H9 (cell line): ENCODE measurements around the gene IL20. TPM values are rescaled to one million over a fixed set of nuclear protein-coding genes. Genes with fewer than 3 reads are reported as not detected.

Source experiments
- DNase-seq: peaks from one replicate; pipeline ENCODE4 v3.0.0-alpha.2; 2017
- H2AFZ ChIP-seq: one replicate; pipeline ENCODE4 v1.6.1; 2013; ENCODE audit warnings: mild to moderate bottlenecking, low read length, control low read depth, moderate library complexity
- H2AK5ac ChIP-seq: 2 replicates; pipeline ENCODE4 v1.6.1; 2013; ENCODE audit warnings: low read length, control low read depth, mixed read lengths; ENCODE audit not compliant: insufficient read length
- H2BK120ac ChIP-seq: one replicate; pipeline ENCODE4 v1.6.1; 2013; ENCODE audit warnings: low read depth, mild to moderate bottlenecking, low read length, control low read depth, inconsistent platforms; ENCODE audit not compliant: poor library complexity, severe bottlenecking
- H2BK12ac ChIP-seq: 2 replicates; pipeline ENCODE4 v1.6.1; 2013; ENCODE audit warnings: low read length, control low read depth, mixed read lengths, low read depth; ENCODE audit not compliant: insufficient read length
- H2BK15ac ChIP-seq: 2 replicates; pipeline ENCODE4 v1.6.1; 2013; ENCODE audit warnings: low read depth, low read length, control low read depth
- H2BK20ac ChIP-seq: one replicate; pipeline ENCODE4 v1.6.1; 2013; ENCODE audit warnings: low read depth, mild to moderate bottlenecking, low read length, control low read depth, inconsistent platforms; ENCODE audit not compliant: poor library complexity, severe bottlenecking
- H2BK5ac ChIP-seq: 2 replicates; pipeline ENCODE4 v1.6.1; 2013; ENCODE audit warnings: low read length, control low read depth, mixed read lengths; ENCODE audit not compliant: insufficient read length
- H3K14ac ChIP-seq: 2 replicates; pipeline ENCODE4 v1.6.1; 2013; ENCODE audit warnings: low read length, control low read depth; ENCODE audit not compliant: insufficient read depth
- H3K18ac ChIP-seq: 2 replicates; pipeline ENCODE4 v1.6.1; 2013; ENCODE audit warnings: low read depth, mild to moderate bottlenecking, mixed read lengths, low read length, control low read depth; ENCODE audit not compliant: insufficient read length
- H3K23ac ChIP-seq: 2 replicates; pipeline ENCODE4 v1.6.1; 2013; ENCODE audit warnings: low read length, control low read depth, mixed read lengths, low read depth; ENCODE audit not compliant: insufficient read length
- H3K23me2 ChIP-seq: 2 replicates; pipeline ENCODE4 v1.6.1; 2013; ENCODE audit warnings: low read depth, mild to moderate bottlenecking, mixed read lengths, low read length, control low read depth; ENCODE audit not compliant: insufficient read length, poor library complexity, severe bottlenecking
- H3K27ac ChIP-seq: 2 replicates; pipeline ENCODE4 v1.5.1; 2013; ENCODE audit warnings: low read length, control low read depth, mixed read lengths, low read depth; ENCODE audit not compliant: insufficient read length
- H3K27me3 ChIP-seq: 2 replicates; pipeline ENCODE4 v1.6.1; 2013; ENCODE audit warnings: low read length, control low read depth, inconsistent platforms; ENCODE audit not compliant: insufficient read depth
- H3K4ac ChIP-seq: 2 replicates; pipeline ENCODE4 v1.6.1; 2013; ENCODE audit warnings: low read depth, mild to moderate bottlenecking, control low read depth, inconsistent platforms, low read length, moderate library complexity
- H3K4me1 ChIP-seq: 2 replicates; pipeline ENCODE4 v1.6.1; 2013; ENCODE audit warnings: low read length, control low read depth, inconsistent platforms; ENCODE audit not compliant: insufficient read depth
- H3K4me2 ChIP-seq: 2 replicates; pipeline ENCODE4 v1.6.1; 2013; ENCODE audit warnings: low read length, control low read depth, mixed read lengths; ENCODE audit not compliant: insufficient read length, insufficient read depth
- H3K56ac ChIP-seq: 2 replicates; pipeline ENCODE4 v1.6.1; 2013; ENCODE audit warnings: low read depth, mild to moderate bottlenecking, mixed read lengths, low read length, control low read depth; ENCODE audit not compliant: insufficient read length
- H3K79me1 ChIP-seq: 2 replicates; pipeline ENCODE4 v1.6.1; 2013; ENCODE audit warnings: low read depth, mild to moderate bottlenecking, moderate library complexity, low read length, control low read depth, inconsistent platforms; ENCODE audit not compliant: insufficient read depth, poor library complexity, severe bottlenecking
- H3K79me2 ChIP-seq: 2 replicates; pipeline ENCODE4 v1.6.1; 2013; ENCODE audit warnings: low read length, control low read depth, inconsistent platforms; ENCODE audit not compliant: insufficient read depth
- H3K9ac ChIP-seq: 2 replicates; pipeline ENCODE4 v1.6.1; 2013; ENCODE audit warnings: low read length, control low read depth, mixed read lengths; ENCODE audit not compliant: insufficient read length; ENCODE audit errors: extremely low read depth
- H3K9me3 ChIP-seq: one replicate; pipeline ENCODE4 v1.6.1; 2013; ENCODE audit warnings: low read depth, low read length, inconsistent platforms; ENCODE audit not compliant: control insufficient read depth
- H3T11ph ChIP-seq: one replicate; pipeline ENCODE4 v1.6.1; 2013; ENCODE audit warnings: mild to moderate bottlenecking, low read length, control low read depth, inconsistent platforms
- H4K20me1 ChIP-seq: one replicate; pipeline ENCODE4 v1.6.1; 2013; ENCODE audit not compliant: control insufficient read depth, insufficient read length, insufficient read depth
- H4K5ac ChIP-seq: 2 replicates; pipeline ENCODE4 v1.6.1; 2013; ENCODE audit warnings: low read depth, mild to moderate bottlenecking, mixed read lengths, low read length, control low read depth; ENCODE audit not compliant: insufficient read length
- H4K8ac ChIP-seq: replicated peaks from 2 replicates; pipeline ENCODE4 v1.6.1; 2013; ENCODE audit warnings: low read length, control low read depth, mixed read lengths, low read depth; ENCODE audit not compliant: insufficient read length
- H4K91ac ChIP-seq: 2 replicates; pipeline ENCODE4 v1.6.1; 2013; ENCODE audit warnings: low read depth, mild to moderate bottlenecking, moderate library complexity, mixed read lengths, low read length, control low read depth; ENCODE audit not compliant: insufficient read length
- H3K27ac Mint-ChIP-seq, 3 experiments: 2 replicates in 2 of 3; 3 replicates in 1 of 3; pipeline ENCODE4 v1.8.0; 2020 to 2021; ENCODE audit warnings: mixed read lengths in 3 of 3, mild to moderate bottlenecking in 1 of 3, moderate library complexity in 1 of 3
- H3K27me3 Mint-ChIP-seq: 2 replicates; pipeline ENCODE4 v1.8.0; 2021; ENCODE audit warnings: low read depth, mild to moderate bottlenecking, moderate library complexity, mixed read lengths
- H3K36me3 Mint-ChIP-seq, 3 experiments: 2 replicates in 2 of 3; 3 replicates in 1 of 3; pipeline ENCODE4 v1.8.0; 2020 to 2021; ENCODE audit warnings: low read depth in 3 of 3, mixed read lengths in 3 of 3; ENCODE audit not compliant: insufficient read depth in 1 of 3
- H3K4me1 Mint-ChIP-seq, 2 experiments: 2 replicates each; pipeline ENCODE4 v1.8.0; 2020; ENCODE audit warnings: mixed read lengths in 2 of 2
- H3K4me3 Mint-ChIP-seq, 2 experiments: 2 replicates in 1 of 2; 3 replicates in 1 of 2; pipeline ENCODE4 v1.8.0; 2020 to 2021; ENCODE audit warnings: mild to moderate bottlenecking in 2 of 2, mixed read lengths in 2 of 2, moderate library complexity in 1 of 2
- H3K9me3 Mint-ChIP-seq, 2 experiments: 2 replicates in 1 of 2; 3 replicates in 1 of 2; pipeline ENCODE4 v1.8.0; 2020; ENCODE audit warnings: mild to moderate bottlenecking in 2 of 2, mixed read lengths in 2 of 2, moderate library complexity in 1 of 2
- WGBS: extraction: QIAGEN DNeasy Blood & Tissue Kit; methylation state at CpG from one replicate; pipeline ENCODE4 v1.1.7; 2013; ENCODE audit warnings: missing lambda C conversion rate, low lambda C conversion rate, mixed read lengths; ENCODE audit not compliant: insufficient read length; ENCODE audit errors: extremely low coverage; 5-methylcytosine and 5-hydroxymethylcytosine counted together
- total RNA-seq: library from RNA; stranded (reverse); gene quantifications from 2 replicates; pipeline ENCODE4 v1.2.1, GENCODE V29; 2021
- TF ChIP-seq, protein P1 (sequence below): fragments of 200-600 bp; sonication (generic); conservative IDR thresholded peaks from 3 replicates; pipeline ENCODE4 v1.8.0; 2021; ENCODE audit warnings: antibody characterized with exemption, mild to moderate bottlenecking

The IL20 gene
- total RNA-seq, 1 experiment from 2014 or later: not detected

DNA sequence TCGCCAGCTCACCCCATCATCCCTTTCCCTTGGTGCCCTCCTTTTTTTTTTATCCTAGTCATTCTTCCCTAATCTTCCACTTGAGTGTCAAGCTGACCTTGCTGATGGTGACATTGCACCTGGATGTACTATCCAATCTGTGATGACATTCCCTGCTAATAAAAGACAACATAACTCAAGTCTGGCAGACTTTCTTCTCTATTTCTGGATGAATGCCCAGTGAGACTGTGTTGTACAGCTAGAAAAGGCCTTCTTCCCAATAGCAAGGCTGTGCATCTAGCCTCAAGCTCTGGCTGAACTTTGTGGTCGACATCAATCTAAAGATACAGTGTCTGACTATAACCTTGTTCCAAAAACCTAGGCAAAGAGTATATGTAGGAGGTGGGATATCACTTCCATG, 38.3 kb downstream of the IL20 start:
- H3K56ac ChIP-seq: no peak overlapping the region
- no peak overlapping the region for H2BK20ac ChIP-seq
- no peak overlapping the region for H3K4me2 ChIP-seq
- no peak overlapping the region for H3K27ac Mint-ChIP-seq
- H2BK5ac ChIP-seq: no peak overlapping the region
- no peaks in the 10 kb centered on the region for H4K20me1 ChIP-seq
- H3K4me3 Mint-ChIP-seq: no peak overlapping the region
- TF ChIP-seq, protein P1, sequence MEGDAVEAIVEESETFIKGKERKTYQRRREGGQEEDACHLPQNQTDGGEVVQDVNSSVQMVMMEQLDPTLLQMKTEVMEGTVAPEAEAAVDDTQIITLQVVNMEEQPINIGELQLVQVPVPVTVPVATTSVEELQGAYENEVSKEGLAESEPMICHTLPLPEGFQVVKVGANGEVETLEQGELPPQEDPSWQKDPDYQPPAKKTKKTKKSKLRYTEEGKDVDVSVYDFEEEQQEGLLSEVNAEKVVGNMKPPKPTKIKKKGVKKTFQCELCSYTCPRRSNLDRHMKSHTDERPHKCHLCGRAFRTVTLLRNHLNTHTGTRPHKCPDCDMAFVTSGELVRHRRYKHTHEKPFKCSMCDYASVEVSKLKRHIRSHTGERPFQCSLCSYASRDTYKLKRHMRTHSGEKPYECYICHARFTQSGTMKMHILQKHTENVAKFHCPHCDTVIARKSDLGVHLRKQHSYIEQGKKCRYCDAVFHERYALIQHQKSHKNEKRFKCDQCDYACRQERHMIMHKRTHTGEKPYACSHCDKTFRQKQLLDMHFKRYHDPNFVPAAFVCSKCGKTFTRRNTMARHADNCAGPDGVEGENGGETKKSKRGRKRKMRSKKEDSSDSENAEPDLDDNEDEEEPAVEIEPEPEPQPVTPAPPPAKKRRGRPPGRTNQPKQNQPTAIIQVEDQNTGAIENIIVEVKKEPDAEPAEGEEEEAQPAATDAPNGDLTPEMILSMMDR: no peak
- H3K27me3 ChIP-seq: peaks cover 7% of the 10 kb centered on the region; the same call in 1 of the 2 replicates
- no peak overlapping the region for H3K23ac ChIP-seq
- no peaks in the 10 kb centered on the region for H3K79me1 ChIP-seq
- H4K5ac ChIP-seq: no peak overlapping the region
- H3K14ac ChIP-seq: no peak overlapping the region
- H3T11ph ChIP-seq: no peak overlapping the region
- no CpG with 5 or more reads among the region's 2 CpGs for WGBS
- no peak overlapping the region for H4K8ac ChIP-seq
- H3K27me3 Mint-ChIP-seq: peaks cover 53% of the 10 kb centered on the region
- no peak overlapping the region for H2BK12ac ChIP-seq
- no peak overlapping the region for H3K18ac ChIP-seq
- no peak overlapping the region for H2AFZ ChIP-seq
- no peaks in the 10 kb centered on the region for H3K79me2 ChIP-seq
- no peak overlapping the region for H3K4ac ChIP-seq
- H3K9ac ChIP-seq: no peak overlapping the region
- H3K9me3 ChIP-seq: no peaks in the 10 kb centered on the region
- H3K9me3 Mint-ChIP-seq: no peaks in the 10 kb centered on the region
- no peaks in the 10 kb centered on the region; a peak in 1 of 7 replicates for H3K36me3 Mint-ChIP-seq
- no peak overlapping the region for H3K27ac ChIP-seq
- H3K23me2 ChIP-seq: no peaks in the 10 kb centered on the region
- 0 out of 2 replicates have a peak, but pooled peaks cover under 1% of the 10 kb centered on the region for H3K4me1 ChIP-seq
- no peak overlapping the region for H2BK15ac ChIP-seq
- no peak overlapping the region for H2AK5ac ChIP-seq
- no peak overlapping the region for H4K91ac ChIP-seq
- peaks cover 3 to 14% of the 10 kb centered on the region in 2 experiments for H3K4me1 Mint-ChIP-seq
- no peak overlapping the region for H2BK120ac ChIP-seq
- no peak for DNase-seq
